H9 (cell line): ENCODE measurements around the gene F11. TPM values are rescaled to one million over a fixed set of nuclear protein-coding genes. Genes with fewer than 3 reads are reported as not detected.

Experiments
- DNase-seq: peaks from one replicate; pipeline ENCODE4 v3.0.0-alpha.2; 2017
- H2AFZ ChIP-seq: one replicate; pipeline ENCODE4 v1.6.1; 2013; ENCODE audit warnings: mild to moderate bottlenecking, low read length, control low read depth, moderate library complexity
- H2AK5ac ChIP-seq: 2 replicates; pipeline ENCODE4 v1.6.1; 2013; ENCODE audit warnings: low read length, control low read depth, mixed read lengths; ENCODE audit not compliant: insufficient read length
- H2BK120ac ChIP-seq: one replicate; pipeline ENCODE4 v1.6.1; 2013; ENCODE audit warnings: low read depth, mild to moderate bottlenecking, low read length, control low read depth, inconsistent platforms; ENCODE audit not compliant: poor library complexity, severe bottlenecking
- H2BK12ac ChIP-seq: 2 replicates; pipeline ENCODE4 v1.6.1; 2013; ENCODE audit warnings: low read length, control low read depth, mixed read lengths, low read depth; ENCODE audit not compliant: insufficient read length
- H2BK15ac ChIP-seq: 2 replicates; pipeline ENCODE4 v1.6.1; 2013; ENCODE audit warnings: low read depth, low read length, control low read depth
- H2BK20ac ChIP-seq: one replicate; pipeline ENCODE4 v1.6.1; 2013; ENCODE audit warnings: low read depth, mild to moderate bottlenecking, low read length, control low read depth, inconsistent platforms; ENCODE audit not compliant: poor library complexity, severe bottlenecking
- H2BK5ac ChIP-seq: 2 replicates; pipeline ENCODE4 v1.6.1; 2013; ENCODE audit warnings: low read length, control low read depth, mixed read lengths; ENCODE audit not compliant: insufficient read length
- H3K14ac ChIP-seq: 2 replicates; pipeline ENCODE4 v1.6.1; 2013; ENCODE audit warnings: low read length, control low read depth; ENCODE audit not compliant: insufficient read depth
- H3K18ac ChIP-seq: 2 replicates; pipeline ENCODE4 v1.6.1; 2013; ENCODE audit warnings: low read depth, mild to moderate bottlenecking, mixed read lengths, low read length, control low read depth; ENCODE audit not compliant: insufficient read length
- H3K23ac ChIP-seq: 2 replicates; pipeline ENCODE4 v1.6.1; 2013; ENCODE audit warnings: low read length, control low read depth, mixed read lengths, low read depth; ENCODE audit not compliant: insufficient read length
- H3K23me2 ChIP-seq: 2 replicates; pipeline ENCODE4 v1.6.1; 2013; ENCODE audit warnings: low read depth, mild to moderate bottlenecking, mixed read lengths, low read length, control low read depth; ENCODE audit not compliant: insufficient read length, poor library complexity, severe bottlenecking
- H3K27ac ChIP-seq: 2 replicates; pipeline ENCODE4 v1.5.1; 2013; ENCODE audit warnings: low read length, control low read depth, mixed read lengths, low read depth; ENCODE audit not compliant: insufficient read length
- H3K27me3 ChIP-seq: 2 replicates; pipeline ENCODE4 v1.6.1; 2013; ENCODE audit warnings: low read length, control low read depth, inconsistent platforms; ENCODE audit not compliant: insufficient read depth
- H3K4ac ChIP-seq: 2 replicates; pipeline ENCODE4 v1.6.1; 2013; ENCODE audit warnings: low read depth, mild to moderate bottlenecking, control low read depth, inconsistent platforms, low read length, moderate library complexity
- H3K4me1 ChIP-seq: 2 replicates; pipeline ENCODE4 v1.6.1; 2013; ENCODE audit warnings: low read length, control low read depth, inconsistent platforms; ENCODE audit not compliant: insufficient read depth
- H3K4me2 ChIP-seq: 2 replicates; pipeline ENCODE4 v1.6.1; 2013; ENCODE audit warnings: low read length, control low read depth, mixed read lengths; ENCODE audit not compliant: insufficient read length, insufficient read depth
- H3K56ac ChIP-seq: 2 replicates; pipeline ENCODE4 v1.6.1; 2013; ENCODE audit warnings: low read depth, mild to moderate bottlenecking, mixed read lengths, low read length, control low read depth; ENCODE audit not compliant: insufficient read length
- H3K79me1 ChIP-seq: 2 replicates; pipeline ENCODE4 v1.6.1; 2013; ENCODE audit warnings: low read depth, mild to moderate bottlenecking, moderate library complexity, low read length, control low read depth, inconsistent platforms; ENCODE audit not compliant: insufficient read depth, poor library complexity, severe bottlenecking
- H3K79me2 ChIP-seq: 2 replicates; pipeline ENCODE4 v1.6.1; 2013; ENCODE audit warnings: low read length, control low read depth, inconsistent platforms; ENCODE audit not compliant: insufficient read depth
- H3K9ac ChIP-seq: 2 replicates; pipeline ENCODE4 v1.6.1; 2013; ENCODE audit warnings: low read length, control low read depth, mixed read lengths; ENCODE audit not compliant: insufficient read length; ENCODE audit errors: extremely low read depth
- H3K9me3 ChIP-seq: one replicate; pipeline ENCODE4 v1.6.1; 2013; ENCODE audit warnings: low read depth, low read length, inconsistent platforms; ENCODE audit not compliant: control insufficient read depth
- H3T11ph ChIP-seq: one replicate; pipeline ENCODE4 v1.6.1; 2013; ENCODE audit warnings: mild to moderate bottlenecking, low read length, control low read depth, inconsistent platforms
- H4K20me1 ChIP-seq: one replicate; pipeline ENCODE4 v1.6.1; 2013; ENCODE audit not compliant: control insufficient read depth, insufficient read length, insufficient read depth
- H4K5ac ChIP-seq: 2 replicates; pipeline ENCODE4 v1.6.1; 2013; ENCODE audit warnings: low read depth, mild to moderate bottlenecking, mixed read lengths, low read length, control low read depth; ENCODE audit not compliant: insufficient read length
- H4K8ac ChIP-seq: replicated peaks from 2 replicates; pipeline ENCODE4 v1.6.1; 2013; ENCODE audit warnings: low read length, control low read depth, mixed read lengths, low read depth; ENCODE audit not compliant: insufficient read length
- H4K91ac ChIP-seq: 2 replicates; pipeline ENCODE4 v1.6.1; 2013; ENCODE audit warnings: low read depth, mild to moderate bottlenecking, moderate library complexity, mixed read lengths, low read length, control low read depth; ENCODE audit not compliant: insufficient read length
- H3K27ac Mint-ChIP-seq, 3 experiments: 2 replicates in 2 of 3; 3 replicates in 1 of 3; pipeline ENCODE4 v1.8.0; 2020 to 2021; ENCODE audit warnings: mixed read lengths in 3 of 3, mild to moderate bottlenecking in 1 of 3, moderate library complexity in 1 of 3
- H3K27me3 Mint-ChIP-seq: 2 replicates; pipeline ENCODE4 v1.8.0; 2021; ENCODE audit warnings: low read depth, mild to moderate bottlenecking, moderate library complexity, mixed read lengths
- H3K36me3 Mint-ChIP-seq, 3 experiments: 2 replicates in 2 of 3; 3 replicates in 1 of 3; pipeline ENCODE4 v1.8.0; 2020 to 2021; ENCODE audit warnings: low read depth in 3 of 3, mixed read lengths in 3 of 3; ENCODE audit not compliant: insufficient read depth in 1 of 3
- H3K4me1 Mint-ChIP-seq, 2 experiments: 2 replicates each; pipeline ENCODE4 v1.8.0; 2020; ENCODE audit warnings: mixed read lengths in 2 of 2
- H3K4me3 Mint-ChIP-seq, 2 experiments: 2 replicates in 1 of 2; 3 replicates in 1 of 2; pipeline ENCODE4 v1.8.0; 2020 to 2021; ENCODE audit warnings: mild to moderate bottlenecking in 2 of 2, mixed read lengths in 2 of 2, moderate library complexity in 1 of 2
- H3K9me3 Mint-ChIP-seq, 2 experiments: 2 replicates in 1 of 2; 3 replicates in 1 of 2; pipeline ENCODE4 v1.8.0; 2020; ENCODE audit warnings: mild to moderate bottlenecking in 2 of 2, mixed read lengths in 2 of 2, moderate library complexity in 1 of 2
- CTCF ChIP-seq: fragments of 200-600 bp; sonication (generic); conservative IDR thresholded peaks from 3 replicates; pipeline ENCODE4 v1.8.0; 2021; ENCODE audit warnings: antibody characterized with exemption, mild to moderate bottlenecking
- WGBS: extraction: QIAGEN DNeasy Blood & Tissue Kit; methylation state at CpG from one replicate; pipeline ENCODE4 v1.1.7; 2013; ENCODE audit warnings: missing lambda C conversion rate, low lambda C conversion rate, mixed read lengths; ENCODE audit not compliant: insufficient read length; ENCODE audit errors: extremely low coverage; 5-methylcytosine and 5-hydroxymethylcytosine counted together
- total RNA-seq: library from RNA; stranded (reverse); gene quantifications from 2 replicates; pipeline ENCODE4 v1.2.1, GENCODE V29; 2021

Gene F11
- total RNA-seq, 1 experiment from 2014 or later: 0.50 TPM

GRCh38 chr4:186300659-186301390, 34.8 kb downstream of the F11 start:
- no peak overlapping the region for H3K23ac ChIP-seq
- WGBS: no CpG with 5 or more reads among the region's 6 CpGs

More at GRCh38 chr4:186300659-186301390, 34.8 kb downstream of the F11 start:
- Histone ChIP-seq H3T11ph (no peak overlapping the region), H2BK120ac (no peak overlapping the region), H3K27me3 (no peaks in the 10 kb centered on the region), H2AFZ (no peak overlapping the region), H2BK15ac (no peak overlapping the region), H3K4me2 (no peak overlapping the region), H3K4ac (no peak overlapping the region), H3K9ac (no peak overlapping the region), H3K79me1 (no peaks in the 10 kb centered on the region), H2BK12ac (no peak overlapping the region), H3K27ac (no peak overlapping the region), H3K18ac (no peak overlapping the region), H2BK5ac (no peak overlapping the region), H3K4me1 (no peaks in the 10 kb centered on the region; the same call in 1 of the 2 replicates), H2BK20ac (no peak overlapping the region), H4K8ac (no peak overlapping the region), H4K20me1 (no peaks in the 10 kb centered on the region), H2AK5ac (no peak overlapping the region), H3K56ac (no peak overlapping the region), H4K91ac (no peak overlapping the region), H3K14ac (no peak overlapping the region), H4K5ac (no peak overlapping the region), H3K9me3 (no peaks in the 10 kb centered on the region), H3K79me2 (no peaks in the 10 kb centered on the region), H3K23me2 (no peaks in the 10 kb centered on the region)
- H3K27ac Mint-ChIP-seq: no peak overlapping the region
- H3K4me1 Mint-ChIP-seq: peaks cover 14 to 15% of the 10 kb centered on the region in 2 experiments
- no peaks in the 10 kb centered on the region; a peak in 1 of 7 replicates for H3K36me3 Mint-ChIP-seq
- H3K4me3 Mint-ChIP-seq: no peak overlapping the region
- no peak for TF ChIP-seq CTCF
- peaks cover 11% of the 10 kb centered on the region for H3K27me3 Mint-ChIP-seq
- no peak for DNase-seq
- H3K9me3 Mint-ChIP-seq: peaks cover 3 to 4% of the 10 kb centered on the region in 2 experiments; a peak in 2 of 5 replicates
